Tibial nerve (tissue), 4 donors: ENCODE data around the gene LPCAT4.

Experiments used
- CTCF ChIP-seq, 5 experiments: fragments of 200-600 bp in 3 of 5; fragments of 450-650 bp in 2 of 5; sonication (generic) in 3 of 5; IDR thresholded peaks; one replicate each; pipeline ENCODE4 v1.5.1; 2016 to 2019; ENCODE audit warnings: antibody characterized with exemption in 5 of 5, mild to moderate bottlenecking in 3 of 5, moderate library complexity in 2 of 5
- EP300 ChIP-seq, 2 donors: sonication (generic); formaldehyde crosslinking; IDR thresholded peaks; one replicate each; pipeline ENCODE4 v1.6.1; 2017; ENCODE audit warnings: antibody characterized with exemption in 2 of 2, mild to moderate bottlenecking in 1 of 2

GRCh38 chr15:34334672-34335071 lies 32.3 kb downstream of the LPCAT4 start:
- TF ChIP-seq CTCF (IDR thresholded peaks at IDR 0.05) = no peak
- no peak for TF ChIP-seq EP300 (IDR thresholded peaks at IDR 0.05)
